Keratinocyte (primary cell): Measurements from ENCODE around the gene PLA2G2D. TPM values are rescaled to one million over a fixed set of nuclear protein-coding genes. Genes with fewer than 3 reads are reported as not detected.

Source experiments
- DNase-seq: peaks from one replicate; pipeline ENCODE4 v3.0.0-alpha.2; 2011; ENCODE audit warnings: low read depth, missing footprints, low spot score
- FAIRE-seq: peaks from 2 replicates; lab custom pipeline; 2011; peaks lifted over from hg19 to GRCh38; lab: Jason Lieb, UNC
- H2AFZ ChIP-seq: 2 replicates; pipeline ENCODE4 v1.6.0; 2012; ENCODE audit warnings: low read length, control low read depth, inconsistent platforms; ENCODE audit not compliant: control insufficient read depth
- H3K27ac ChIP-seq: 2 replicates; pipeline ENCODE4 v1.5.1; 2011; ENCODE audit warnings: low read length; ENCODE audit not compliant: control insufficient read depth, insufficient read depth
- H3K27me3 ChIP-seq: 3 replicates; pipeline ENCODE4 v1.6.0; 2011; ENCODE audit warnings: low read length; ENCODE audit not compliant: control insufficient read depth, insufficient read depth; ENCODE audit errors: extremely low read depth
- H3K36me3 ChIP-seq, 2 experiments: 2 replicates in 1 of 2; 3 replicates in 1 of 2; pipeline ENCODE4 v1.5.1; 2011; ENCODE audit warnings: low read length in 2 of 2, mild to moderate bottlenecking in 1 of 2; ENCODE audit not compliant: control insufficient read depth in 2 of 2, insufficient read depth in 2 of 2; ENCODE audit errors: extremely low read depth in 1 of 2
- H3K4me1 ChIP-seq: 3 replicates; pipeline ENCODE4 v1.5.1; 2011; ENCODE audit warnings: low read length; ENCODE audit not compliant: control insufficient read depth, insufficient read depth; ENCODE audit errors: extremely low read depth
- H3K4me2 ChIP-seq: 3 replicates; pipeline ENCODE4 v1.6.0; 2011; ENCODE audit warnings: low read depth, low read length; ENCODE audit not compliant: control insufficient read depth, insufficient read depth; ENCODE audit errors: extremely low read depth
- H3K4me3 ChIP-seq, 3 experiments: fragments of 200-600 bp in 1 of 3; sonication (generic) in 1 of 3; 2 replicates in 2 of 3; 3 replicates in 1 of 3; pipeline ENCODE4 v1.5.1; 2011 to 2016; ENCODE audit warnings: low read length in 3 of 3, mild to moderate bottlenecking in 3 of 3, control low read depth in 2 of 3, inconsistent platforms in 1 of 3, low read depth in 1 of 3, mixed read lengths in 1 of 3, mixed run types in 1 of 3, moderate library complexity in 1 of 3; ENCODE audit not compliant: control insufficient read depth in 2 of 3, insufficient read depth in 2 of 3; ENCODE audit errors: extremely low read depth in 1 of 3
- H3K79me2 ChIP-seq: 2 replicates; pipeline ENCODE4 v1.6.0; 2012; ENCODE audit warnings: low read length; ENCODE audit not compliant: control insufficient read depth, insufficient read depth
- H3K9ac ChIP-seq: 3 replicates; pipeline ENCODE4 v1.6.0; 2011; ENCODE audit warnings: low read length; ENCODE audit not compliant: control insufficient read depth, insufficient read depth; ENCODE audit errors: extremely low read depth
- H3K9me1 ChIP-seq: 3 replicates; pipeline ENCODE4 v1.6.0; 2011; ENCODE audit warnings: low read length; ENCODE audit not compliant: control insufficient read depth, insufficient read depth; ENCODE audit errors: extremely low read depth
- H3K9me3 ChIP-seq: 2 replicates; pipeline ENCODE4 v1.5.1; 2012; ENCODE audit warnings: low read depth, low read length; ENCODE audit not compliant: control insufficient read depth
- H4K20me1 ChIP-seq: 3 replicates; pipeline ENCODE4 v1.6.0; 2011; ENCODE audit warnings: low read length; ENCODE audit not compliant: control insufficient read depth, insufficient read depth; ENCODE audit errors: extremely low read depth
- CTCF ChIP-seq, 3 experiments: IDR thresholded peaks in 1 of 3; conservative IDR thresholded peaks in 1 of 3; optimal IDR thresholded peaks in 1 of 3; 2 replicates in 2 of 3; 3 replicates in 1 of 3; pipeline versions ENCODE3 to v1.5.1; 2011; ENCODE audit warnings: low read length in 3 of 3, mild to moderate bottlenecking in 3 of 3, moderate library complexity in 2 of 3, control low read depth in 1 of 3, inconsistent platforms in 1 of 3; ENCODE audit not compliant: insufficient read depth in 2 of 3; ENCODE audit errors: extremely low read depth in 1 of 3
- EZH2 ChIP-seq: IDR thresholded peaks from one replicate; pipeline ENCODE4 v1.6.1; 2012; ENCODE audit warnings: inconsistent platforms, mild to moderate bottlenecking, low read length, moderate library complexity
- dilution Hi-C: fragments of 300-500 bp; cut with MboI; formaldehyde crosslinking; loops from one replicate; pipeline ENCODE4 v1.7.0; 2020; ENCODE audit warnings: low sequenced_read_pairs; ENCODE audit not compliant: extremely low pct_ligation_motif_present
- polyA plus RNA-seq, 5 experiments: library from polyadenylated mRNA; depleted of rRNA in 3 of 5; stranded (reverse) in 3 of 5; stranded (forward) in 1 of 5; unstranded in 1 of 5; fragments of >200 nt; gene quantifications; 1 replicate in 1 of 5; 2 replicates in 3 of 5; 3 replicates in 1 of 5; pipeline versions ENCODE4 v1.2.1 to v1.2.3, GENCODE V29; 2011 to 2012; ENCODE audit warnings: missing spikeins in 2 of 5, low read depth in 1 of 5, low replicate concordance in 1 of 5

PLA2G2D gene
- polyA plus RNA-seq, 1 donor (not counting 4 experiments of a cell fraction or from before 2014, with no cell fraction given), result not detected

- no peaks in the 10 kb centered on the region for H3K36me3 ChIP-seq
- H3K4me2 ChIP-seq, result no peak overlapping the region
- no peaks in the 10 kb centered on the region for H3K79me2 ChIP-seq
- H3K27ac ChIP-seq, result no peak overlapping the region
- no peak for TF ChIP-seq CTCF (optimal IDR thresholded peaks at IDR 0.05 in 1 of 3, IDR thresholded peaks at IDR 0.05 in 1 of 3, conservative IDR thresholded peaks at IDR 0.05 in 1 of 3; ENCODE audit: extremely low read depth in 1 of 3, insufficient read depth in 2 of 3, low read length in 3 of 3)
- TF ChIP-seq EZH2, result no peak
- no peak for DNase-seq
- no peaks in the 10 kb centered on the region for H4K20me1 ChIP-seq
- peaks cover 5% of the 10 kb centered on the region for H3K9me3 ChIP-seq
- H3K9ac ChIP-seq, result no peak overlapping the region
- no peak for FAIRE-seq
- H3K27me3 ChIP-seq, result no peaks in the 10 kb centered on the region
- dilution Hi-C loops, result no loop called here
- H3K9me1 ChIP-seq, result no peaks in the 10 kb centered on the region
- H3K4me3 ChIP-seq, result no peak overlapping the region
- peaks cover 6% of the 10 kb centered on the region for H3K4me1 ChIP-seq
- no peak overlapping the region for H2AFZ ChIP-seq
Measured at GRCh38 chr1:20154301-20154831, 35.0 kb upstream of the PLA2G2D start.

- Histone ChIP-seq H3K4me2 (no peak overlapping the region), H3K27ac (no peak overlapping the region), H3K9ac (no peak overlapping the region)
Measured at GRCh38 chr1:20153000-20153418, 33.7 kb upstream of the PLA2G2D start.

More at GRCh38 chr1:20153000-20153418, 33.7 kb upstream of the PLA2G2D start:
- no peak overlapping the region for H3K4me3 ChIP-seq
- TF ChIP-seq EZH2, result no peak
- no peak for TF ChIP-seq CTCF (optimal IDR thresholded peaks at IDR 0.05 in 1 of 3, IDR thresholded peaks at IDR 0.05 in 1 of 3, conservative IDR thresholded peaks at IDR 0.05 in 1 of 3; ENCODE audit: extremely low read depth in 1 of 3, insufficient read depth in 2 of 3, low read length in 3 of 3)
- no peaks in the 10 kb centered on the region for H3K79me2 ChIP-seq
- no peak for FAIRE-seq
- H3K9me1 ChIP-seq, result no peaks in the 10 kb centered on the region
- H4K20me1 ChIP-seq, result no peaks in the 10 kb centered on the region
- dilution Hi-C loops, result no loop called here
- no peak for DNase-seq
- peaks cover 6% of the 10 kb centered on the region for H3K4me1 ChIP-seq
- no peaks in the 10 kb centered on the region for H3K9me3 ChIP-seq
- no peaks in the 10 kb centered on the region for H3K27me3 ChIP-seq
- H3K36me3 ChIP-seq, result no peaks in the 10 kb centered on the region
- H2AFZ ChIP-seq, result no peak overlapping the region
